Aorta (tissue), 5 donors: ENCODE data around the gene SEMA3B. TPM values are rescaled to one million over a fixed set of nuclear protein-coding genes. Genes with fewer than 3 reads are reported as not detected.

Experiments
- ATAC-seq: fragments of 200-7000 bp; cut with Tn5 transposase; one replicate; pipeline ENCODE4 v1.9.1; 2022; ENCODE audit warnings: moderate library complexity; ENCODE audit not compliant: low FRiP score
- DNase-seq, 2 donors: peaks; one replicate each; pipeline ENCODE4 v3.0.0-alpha.2; 2020
- H3K27ac ChIP-seq, 2 donors: one replicate each; pipeline ENCODE4 v1.5.1; 2013; ENCODE audit warnings: low read length in 2 of 2, mild to moderate bottlenecking in 2 of 2, moderate library complexity in 2 of 2, control low read depth in 1 of 2, inconsistent platforms in 1 of 2, low read depth in 1 of 2
- H3K27me3 ChIP-seq, 2 donors: one replicate each; pipeline ENCODE4 v1.6.1; 2013; ENCODE audit warnings: control low read depth in 1 of 2, low read length in 1 of 2, mild to moderate bottlenecking in 1 of 2, moderate library complexity in 1 of 2; ENCODE audit not compliant: insufficient read depth in 2 of 2, control insufficient read depth in 1 of 2
- H3K36me3 ChIP-seq, 2 donors: one replicate each; pipeline ENCODE4 v1.6.1; 2013; ENCODE audit warnings: control low read depth in 1 of 2, low read length in 1 of 2, mild to moderate bottlenecking in 1 of 2; ENCODE audit not compliant: insufficient read depth in 2 of 2, control insufficient read depth in 1 of 2
- H3K4me1 ChIP-seq, 2 donors: one replicate each; pipeline ENCODE4 v1.6.1; 2013; ENCODE audit warnings: low read length in 2 of 2, control low read depth in 1 of 2, mild to moderate bottlenecking in 1 of 2, moderate library complexity in 1 of 2; ENCODE audit not compliant: insufficient read depth in 2 of 2, control insufficient read depth in 1 of 2
- H3K4me3 ChIP-seq, 2 donors: one replicate each; pipeline ENCODE4 v1.5.1; 2013; ENCODE audit warnings: low read length in 2 of 2, control low read depth in 1 of 2, mild to moderate bottlenecking in 1 of 2
- H3K9me3 ChIP-seq: one replicate; pipeline ENCODE4 v1.6.1; 2013; ENCODE audit warnings: mild to moderate bottlenecking, low read length; ENCODE audit not compliant: control insufficient read depth
- WGBS, 2 donors: extraction: QIAGEN DNeasy Blood & Tissue Kit; methylation state at CpG; one replicate each; pipeline ENCODE4 v1.1.7; 2013; 5-methylcytosine and 5-hydroxymethylcytosine counted together
- intact Hi-C, 2 donors: fragments of 100-400 bp; cut with DNase I; formaldehyde crosslinking; loops; one replicate each; pipeline versions ENCODE4 v1.14.2 to v1.15.0; 2022
- microRNA-seq, 2 donors: library from miRNA; unstranded; fragments of <30 nt; microRNA quantifications; one replicate each; pipeline ENCODE4 v1.2.0, GENCODE V29; 2020
- polyA plus RNA-seq, 2 donors: library from polyadenylated mRNA; stranded (reverse); fragments of 200-250 nt; gene quantifications; one replicate each; pipeline ENCODE4 v1.2.3, GENCODE V29; 2013
- total RNA-seq, 2 donors: library from RNA; stranded (reverse); fragmentation: NEBNext Ultra II Directional; extraction: Animal tissue kit (Norgen Biotek cat#: 25700); gene quantifications; one replicate each; pipeline ENCODE4 v1.2.1, GENCODE V29; 2021
- donor health status: healthy with polysubstance abuse.
- donor health status: Bipolar disorder and iron deficiency.
- donor health status: DM: no; HTN: no; CAD: no.
- donor health status: DM: no; HTN: no; CAD: no.
- donor health status: DM: yes; HTN: yes; CAD: no.

The SEMA3B gene
- total and polyA plus RNA-seq, 4 donors: 23.3 to 69.5 (median 41.7) TPM

- H3K27ac ChIP-seq: no peak overlapping the region
- 69 to 71% methylated on average over 4 of the region's 4 CpGs for WGBS, 2 donors
- no peaks in the 10 kb centered on the region for H3K9me3 ChIP-seq
- peaks cover 0 to 7% of the 10 kb centered on the region in 2 donors for H3K36me3 ChIP-seq
- ATAC-seq: no peak
- peak overlapping the region; percentile 12 to 81 for H3K4me3 ChIP-seq
- DNase-seq: peak in 1 of 2 donors; percentile 38
- intact Hi-C loops: no loop called here
- H3K4me1 ChIP-seq: no peaks in the 10 kb centered on the region
- no peaks in the 10 kb centered on the region for H3K27me3 ChIP-seq
These were observed 58.2 kb downstream of the SEMA3B start for GRCh38 chr3:50327129-50327528.

Small RNA genes within 50 kb of the gene (microRNA-seq; reads per million reads assigned to microRNA genes)
- gene MIR5787: 0 reads per million in 2 donors

Other genes with a start within 250 kb of the SEMA3B start
- gene RBM5, start 180.2 kb upstream of the SEMA3B start, total RNA-seq: 100 to 1,000 TPM; 151 to 222 TPM
- 100 to 1,000 TPM in 1 of 2 donors, 10 to 100 TPM in 1; 21.0 to 164 TPM for gene RBM5, start 180.2 kb upstream of the SEMA3B start, polyA plus RNA-seq
- gene SEMA3F, start 113.8 kb upstream of the SEMA3B start, total RNA-seq: 10 to 100 TPM; 39.2 to 40.3 TPM
- gene SEMA3F, start 113.8 kb upstream of the SEMA3B start, polyA plus RNA-seq: 10 to 100 TPM; 10.3 to 17.4 TPM
- not detected for gene GNAT1, start 77.5 kb upstream of the SEMA3B start, total RNA-seq
- not detected for gene GNAT1, start 77.5 kb upstream of the SEMA3B start, polyA plus RNA-seq
- gene SLC38A3, start 63.9 kb upstream of the SEMA3B start, total RNA-seq: 1 to 10 TPM in 1 of 2 donors, under 1 TPM in 1; 0.19 to 1.4 TPM
- under 1 TPM in 1 of 2 donors, not detected in 1; 0.56 TPM for gene SLC38A3, start 63.9 kb upstream of the SEMA3B start, polyA plus RNA-seq
- 100 to 1,000 TPM; 301 to 356 TPM for gene GNAI2, start 32.9 kb upstream of the SEMA3B start, total RNA-seq
- 100 to 1,000 TPM; 174 to 217 TPM for gene GNAI2, start 32.9 kb upstream of the SEMA3B start, polyA plus RNA-seq
- gene LSMEM2, start 9.9 kb downstream of the SEMA3B start, total RNA-seq: under 1 TPM in 1 of 2 donors, not detected in 1; 0.51 TPM
- gene LSMEM2, start 9.9 kb downstream of the SEMA3B start, polyA plus RNA-seq: 1 to 10 TPM in 1 of 2 donors, not detected in 1; 1.3 TPM
- gene IFRD2, start 23.3 kb downstream of the SEMA3B start, total RNA-seq: 10 to 100 TPM; 46.8 to 58.8 TPM
- gene IFRD2, start 23.3 kb downstream of the SEMA3B start, polyA plus RNA-seq: 10 to 100 TPM; 34.6 to 47.1 TPM
- 1 to 10 TPM; 2.2 to 2.9 TPM for gene HYAL3, start 30.3 kb downstream of the SEMA3B start, total RNA-seq
- 1 to 10 TPM in 1 of 2 donors, under 1 TPM in 1; 0.63 to 5.1 TPM for gene HYAL3, start 30.3 kb downstream of the SEMA3B start, polyA plus RNA-seq
- 10 to 100 TPM; 10.3 to 13.3 TPM for gene NAA80, start 30.3 kb downstream of the SEMA3B start, total RNA-seq
- gene NAA80, start 30.3 kb downstream of the SEMA3B start, polyA plus RNA-seq: 10 to 100 TPM in 1 of 2 donors, 1 to 10 TPM in 1; 2.8 to 16.9 TPM
- 1 to 10 TPM; 6.9 to 9.3 TPM for gene HYAL1, start 34.4 kb downstream of the SEMA3B start, total RNA-seq
- gene HYAL1, start 34.4 kb downstream of the SEMA3B start, polyA plus RNA-seq: 1 to 10 TPM; 1.6 TPM
- 10 to 100 TPM; 52.6 to 71.2 TPM for gene HYAL2, start 53.6 kb downstream of the SEMA3B start, total RNA-seq
- gene HYAL2, start 53.6 kb downstream of the SEMA3B start, polyA plus RNA-seq: 10 to 100 TPM in 1 of 2 donors, 1 to 10 TPM in 1; 5.6 to 25.3 TPM
- 10 to 100 TPM; 18.9 to 22.6 TPM for gene TUSC2, start 59.1 kb downstream of the SEMA3B start, total RNA-seq
- gene TUSC2, start 59.1 kb downstream of the SEMA3B start, polyA plus RNA-seq: 10 to 100 TPM; 28.5 to 33.2 TPM
- gene RASSF1, start 71.7 kb downstream of the SEMA3B start, total RNA-seq: 10 to 100 TPM; 41.6 to 43.2 TPM
- 10 to 100 TPM; 33.6 to 42.3 TPM for gene RASSF1, start 71.7 kb downstream of the SEMA3B start, polyA plus RNA-seq
- gene ZMYND10, start 76.6 kb downstream of the SEMA3B start, total RNA-seq: under 1 TPM; 0.68 to 0.96 TPM
- 1 to 10 TPM in 1 of 2 donors, under 1 TPM in 1; 0.13 to 3.5 TPM for gene ZMYND10, start 76.6 kb downstream of the SEMA3B start, polyA plus RNA-seq
- 10 to 100 TPM; 11.9 to 21.4 TPM for gene NPRL2, start 81.6 kb downstream of the SEMA3B start, total RNA-seq
- gene NPRL2, start 81.6 kb downstream of the SEMA3B start, polyA plus RNA-seq: 10 to 100 TPM; 17.3 to 41.9 TPM
- 10 to 100 TPM in 1 of 2 donors, 1 to 10 TPM in 1; 7.9 to 12.2 TPM for gene CYB561D2, start 81.7 kb downstream of the SEMA3B start, total RNA-seq
- gene CYB561D2, start 81.7 kb downstream of the SEMA3B start, polyA plus RNA-seq: 10 to 100 TPM in 1 of 2 donors, 1 to 10 TPM in 1; 6.8 to 14.4 TPM
- 10 to 100 TPM; 27.8 to 32.9 TPM for gene TMEM115, start 90.4 kb downstream of the SEMA3B start, total RNA-seq
- gene TMEM115, start 90.4 kb downstream of the SEMA3B start, polyA plus RNA-seq: 10 to 100 TPM; 10.3 to 31.8 TPM
- 1 to 10 TPM; 2.7 to 3.2 TPM for gene CACNA2D2, start 234.5 kb downstream of the SEMA3B start, total RNA-seq
- 1 to 10 TPM in 1 of 2 donors, under 1 TPM in 1; 0.75 to 1.7 TPM for gene CACNA2D2, start 234.5 kb downstream of the SEMA3B start, polyA plus RNA-seq